Heart right ventricle (tissue), 16 donors: Measurements from ENCODE around the gene MYOZ2. TPM values are rescaled to one million over a fixed set of nuclear protein-coding genes. Genes with fewer than 3 reads are reported as not detected.

Experiments
- ATAC-seq, 8 donors: fragments of 200-7000 bp; cut with Tn5 transposase; one replicate each; pipeline ENCODE4 v1.9.1; 2020; ENCODE audit warnings: mild to moderate bottlenecking in 8 of 8, moderate library complexity in 8 of 8, moderate number of reproducible peaks in 1 of 8
- DNase-seq, 2 donors: peaks; one replicate each; pipeline ENCODE4 v3.0.0-alpha.2; 2020
- H3K27ac ChIP-seq, 10 donors: fragments of 200-600 bp; sonication (generic) in 2 of 10; one replicate each; pipeline versions ENCODE4 v1.5.0 to v1.8.0; 2020 to 2022; ENCODE audit warnings: mild to moderate bottlenecking in 3 of 10
- H3K27me3 ChIP-seq, 7 donors: fragments of 200-600 bp; one replicate each; pipeline ENCODE4 v1.8.0; 2021 to 2022; ENCODE audit warnings: mild to moderate bottlenecking in 2 of 7
- H3K36me3 ChIP-seq, 9 donors: fragments of 200-600 bp; sonication (generic) in 1 of 9; one replicate each; pipeline versions ENCODE4 v1.5.0 to v1.8.0; 2020 to 2022; ENCODE audit warnings: mild to moderate bottlenecking in 2 of 9
- H3K4me1 ChIP-seq, 9 donors: fragments of 200-600 bp; sonication (generic) in 1 of 9; one replicate each; pipeline versions ENCODE4 v1.5.0 to v1.8.0; 2020 to 2022; ENCODE audit warnings: mild to moderate bottlenecking in 4 of 9
- H3K4me3 ChIP-seq, 10 donors: fragments of 200-600 bp; sonication (generic) in 2 of 10; one replicate each; pipeline versions ENCODE4 v1.5.0 to v1.8.0; 2020 to 2022; ENCODE audit warnings: mild to moderate bottlenecking in 7 of 10, moderate library complexity in 2 of 10
- H3K9me3 ChIP-seq, 11 donors: fragments of 200-600 bp in 10 of 11; sonication (generic) in 2 of 11; one replicate each; pipeline versions ENCODE4 v1.5.0 to v1.8.0; 2013 to 2022; ENCODE audit warnings: mild to moderate bottlenecking in 2 of 11, control low read depth in 1 of 11, moderate library complexity in 1 of 11
- CTCF ChIP-seq, 9 donors: fragments of 200-600 bp; sonication (generic) in 2 of 9; IDR thresholded peaks; one replicate each; pipeline versions ENCODE4 v1.5.0 to v1.8.0; 2021 to 2022; ENCODE audit warnings: antibody characterized with exemption in 9 of 9, mild to moderate bottlenecking in 5 of 9, moderate library complexity in 1 of 9
- WGBS, 2 donors: extraction: QIAGEN DNeasy Blood & Tissue Kit; methylation state at CpG; one replicate each; pipeline ENCODE4 v1.1.7; 2013; ENCODE audit warnings: inconsistent platforms in 1 of 2; 5-methylcytosine and 5-hydroxymethylcytosine counted together
- intact Hi-C, 10 donors: fragments of 100-400 bp; cut with DNase I; formaldehyde crosslinking; loops; one replicate each; pipeline versions ENCODE4 v1.11.1 to v1.14.2; 2022
- polyA plus RNA-seq, 2 donors: library from polyadenylated mRNA; stranded (reverse); fragments of 200-250 nt; gene quantifications; one replicate each; pipeline ENCODE4 v1.2.3, GENCODE V29; 2013
- total RNA-seq, 10 donors: library from RNA; stranded (reverse); fragmentation: NEBNext Ultra II Directional in 3 of 10; extraction: Animal tissue kit (Norgen Biotek cat#: 25700) in 3 of 10; gene quantifications; one replicate each; pipeline versions ENCODE4 v1.2.1 to v1.2.4, GENCODE V29; 2021 to 2023
- donor health status: Arrhythmogenic right ventricular cardiomyopathy.
- donor health status: ischemic (EF 13 %, LVEDD 7.1; RV severe dilation, severe dysfunction).
- donor health status: healthy with polysubstance abuse.
- donor health status: DM: no; HTN: yes; CAD: no.
- donor health status: DM: no; HTN: no; CAD: no.
- donor health status: ischemic (EF 25% LVEDD 6.9; RV normal size, moderate dysfunction).
- donor health status: ischemic (EF 25% LVEDD 5.7; RV mildly dilated, moderate dysfunction).
- donor health status: healthy.
- donor health status: DM: yes; HTN: yes; CAD: no.
- donor health status: Ischemic cardiomyopathy.
- donor health status: ischemic (EF 35%, LVEDD 5.7; RV mildly dilated, moderate dysfunction).
- donor health status: nonischemic (EF 11% LVEDD 7.7; RV severe dilation, severe dysfunction).
- donor health status: DM: yes; HTN: yes; CAD: no.
- donor health status: PGD.
- donor health status: ischemic (EF 29% LVEDD 5.4; RV normal size, mild dysfunction).
- donor health status: nonischemic (EF 23%, LVEDD 6.1; RV moderate dilation, normal function).

MYOZ2 gene
- total and polyA plus RNA-seq, 12 donors: 231 to 1,008 (median 867) TPM

- no peak for DNase-seq
- Histone ChIP-seq H3K4me1 (peaks cover 3 to 41% (median 34%) of the 10 kb centered on the region in 9 donors), H3K36me3 (no peaks in the 10 kb centered on the region), H3K27me3 (no peaks in the 10 kb centered on the region), H3K9me3 (peaks cover 0 to 4% (median 0%) of the 10 kb centered on the region in 11 donors), H3K4me3 (no peak overlapping the region), H3K27ac (peak overlapping the region; percentile 50 to 86 (median 72))
- peak in 3 of 8 donors; percentile 45 to 76 (median 51) for ATAC-seq
- whole genome bisulfite sequencing, 2 donors: 21 to 23% methylated on average over 1 of the region's 1 CpG
- no peak for TF ChIP-seq CTCF (IDR thresholded peaks at IDR 0.05)
- intact Hi-C loops: no loop called here
Observed at GRCh38 chr4:119206178-119206577, 70.5 kb downstream of the MYOZ2 start.

GRCh38 chr4:119207051-119207450 is 71.4 kb downstream of the MYOZ2 start:
- intact Hi-C loops: no loop called here
- H3K9me3 ChIP-seq: peaks cover 0 to 4% (median 0%) of the 10 kb centered on the region in 11 donors
- H3K27ac ChIP-seq: peak overlapping the region in 9 of 10 donors; percentile 50 to 86 (median 72)
- H3K27me3 ChIP-seq: no peaks in the 10 kb centered on the region
- peaks cover 3 to 41% (median 34%) of the 10 kb centered on the region in 9 donors for H3K4me1 ChIP-seq
- peak in 3 of 8 donors; percentile 31 to 59 (median 41) for ATAC-seq
- no peak for DNase-seq
- TF ChIP-seq CTCF (IDR thresholded peaks at IDR 0.05): no peak
- 0 to 3% methylated on average over 1 of the region's 1 CpG for WGBS, 2 donors
- H3K4me3 ChIP-seq: no peak overlapping the region
- H3K36me3 ChIP-seq: no peaks in the 10 kb centered on the region

- H3K9me3 ChIP-seq: no peaks in the 10 kb centered on the region
- ATAC-seq: peak in 1 of 8 donors; percentile 11
- H3K4me3 ChIP-seq: no peak overlapping the region
- H3K27ac ChIP-seq: peak overlapping the region in 6 of 10 donors; percentile 34 to 86 (median 68)
- no peak for DNase-seq
- TF ChIP-seq CTCF (IDR thresholded peaks at IDR 0.05): no peak
- intact Hi-C loops: no loop called here
- no peaks in the 10 kb centered on the region for H3K36me3 ChIP-seq
- H3K4me1 ChIP-seq: peaks cover 3 to 51% (median 38%) of the 10 kb centered on the region in 9 donors
- no peaks in the 10 kb centered on the region for H3K27me3 ChIP-seq
Observed at GRCh38 chr4:119209077-119209476, 73.4 kb downstream of the MYOZ2 start.

- Histone ChIP-seq H3K27ac (peak overlapping the region in 5 of 10 donors; percentile 14 to 86 (median 39)), H3K4me3 (no peak overlapping the region), H3K4me1 (peaks cover 3 to 55% (median 35%) of the 10 kb centered on the region in 9 donors), H3K27me3 (no peaks in the 10 kb centered on the region), H3K36me3 (no peaks in the 10 kb centered on the region), H3K9me3 (no peaks in the 10 kb centered on the region)
- WGBS, 2 donors: 90 to 98% methylated on average over 1 of the region's 1 CpG
- DNase-seq: no peak
- no peak for ATAC-seq
- no peak for TF ChIP-seq CTCF (IDR thresholded peaks at IDR 0.05)
- intact Hi-C loops: no loop called here
Observed at GRCh38 chr4:119209586-119209985, 74.0 kb downstream of the MYOZ2 start.
